ENCODE results near the gene SEC24B. TPM values are rescaled to one million over a fixed set of nuclear protein-coding genes. Genes with fewer than 3 reads are reported as not detected.

SEC24B gene
- total and polyA plus RNA-seq, 10 of the 15 experiments (the other 5 are each of a cell fraction or from before 2014, with no cell fraction given) = 6.4 to 43.2 (median 16.0) TPM

DNA sequence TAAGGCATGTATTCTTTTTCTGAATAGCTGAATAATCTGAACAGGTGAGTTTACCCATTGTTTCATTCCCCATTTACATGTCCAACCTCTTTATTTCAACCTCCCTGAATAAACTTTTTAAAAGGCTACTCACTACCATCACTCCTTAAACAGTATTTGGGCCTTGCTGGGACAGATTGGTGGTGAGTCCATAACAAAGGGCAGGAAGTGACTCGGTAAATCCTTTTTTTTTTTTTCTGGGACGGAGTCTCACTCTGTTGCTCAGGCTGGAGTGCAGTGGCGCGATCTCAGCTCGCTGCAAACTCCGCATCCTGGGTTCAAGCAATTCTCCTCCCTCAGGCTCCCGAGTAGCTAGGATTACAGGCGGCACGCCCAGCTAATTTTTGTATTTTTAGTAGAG, 23.4 kb upstream of the SEC24B start:
- no peaks in the 10 kb centered on the region for H3K36me3 ChIP-seq (ENCODE audit: control insufficient read depth in 2 of 2, insufficient read depth in 2 of 2, low read length in 1 of 2)
- TF ChIP-seq POLR2AphosphoS5 (IDR thresholded peaks at IDR 0.05; ENCODE audit: low read length) (no peak), ZNF24 (IDR thresholded peaks at IDR 0.05) (no peak), SP1 (IDR thresholded peaks at IDR 0.05; ENCODE audit: low read depth, low read length) (no peak), IKZF1 (conservative IDR thresholded peaks at IDR 0.05) (no peak), PAX8 (IDR thresholded peaks at IDR 0.05) (no peak), NBN (IDR thresholded peaks at IDR 0.05) (no peak), CBX5 (IDR thresholded peaks at IDR 0.05; ENCODE audit: low read depth) (no peak), CHD4 (IDR thresholded peaks at IDR 0.05) (no peak), MAX (IDR thresholded peaks at IDR 0.05; ENCODE audit: low read depth, low read length) (no peak), ASH2L (IDR thresholded peaks at IDR 0.05; ENCODE audit: borderline replicate concordance, low read depth) (no peak), TCF12 (IDR thresholded peaks at IDR 0.05; ENCODE audit: low read depth, low read length) (no peak), USF2 (IDR thresholded peaks at IDR 0.05; ENCODE audit: borderline replicate concordance, low read depth, low read length) (no peak), KLF5 (IDR thresholded peaks at IDR 0.05; ENCODE audit: partially characterized antibody) (no peak)
- no peak overlapping the region for H3K4me3 ChIP-seq
- ChIA-PET SMC1A (ENCODE audit: uncharacterized antibody, unreplicated experiment) (no interaction called here), POLR2A (no interaction called here), CTCF (no interaction called here), RAD21 (ENCODE audit: unreplicated experiment) (no interaction called here)
- FAIRE-seq = no peak
- H3K4me2 ChIP-seq (ENCODE audit: control insufficient read depth, insufficient read depth) = no peak overlapping the region
- no peak for DNase-seq (ENCODE audit: low read depth, low spot score)
- WGBS (ENCODE audit: insufficient coverage, insufficient replicate concordance, low lambda C conversion rate, missing lambda C conversion rate) = 82% methylated on average over 8 of the region's 9 CpGs
- no peaks in the 10 kb centered on the region for H3K9me3 ChIP-seq (replicated peaks; ENCODE audit: control insufficient read depth, insufficient read depth, low read length)
- H3K79me2 ChIP-seq (ENCODE audit: control insufficient read depth, insufficient read depth, low read length) = no peaks in the 10 kb centered on the region
- no peaks in the 10 kb centered on the region for H3K4me1 ChIP-seq (ENCODE audit: control insufficient read depth, insufficient read depth, low read length)
- H4K20me1 ChIP-seq (ENCODE audit: control insufficient read depth, insufficient read depth) = no peaks in the 10 kb centered on the region
- intact Hi-C loops (cut with micrococcal nuclease; ENCODE audit: unreplicated experiment) (no loop called here), in situ Hi-C loops (cut with MboI) (no loop called here)
- no peak overlapping the region for H3K9ac ChIP-seq (ENCODE audit: control insufficient read depth, insufficient read depth, low read length)
- peaks cover 0 to 3% of the 10 kb centered on the region in 2 experiments; a peak in 2 of 4 replicates for H3K27me3 ChIP-seq (replicated peaks in 1 of 2; ENCODE audit: control insufficient read depth in 2 of 2, insufficient read depth in 2 of 2, low read length in 1 of 2)
- H2AFZ ChIP-seq (ENCODE audit: control insufficient read depth, low read depth, low read length) = no peak overlapping the region
- no peak overlapping the region for H3K27ac ChIP-seq (ENCODE audit: control insufficient read depth, insufficient read depth)
- no TSS peak for BruUV-seq (replicated peaks)
- no peak for ATAC-seq
